DND-41 (cell line): Measurements from ENCODE around the gene LAMB4.

Experiments
- EZH2 ChIP-seq: IDR thresholded peaks from 3 replicates; pipeline ENCODE4 v1.6.1; 2012; ENCODE audit warnings: borderline replicate concordance, low read depth, mild to moderate bottlenecking, moderate library complexity, low read length, inconsistent platforms; ENCODE audit not compliant: severe bottlenecking
- TF ChIP-seq, protein P1 (sequence below): IDR thresholded peaks from 2 replicates; pipeline ENCODE4 v1.5.1; 2012; ENCODE audit warnings: borderline replicate concordance, low read length, moderate library complexity, mild to moderate bottlenecking; ENCODE audit not compliant: poor library complexity, severe bottlenecking; ENCODE audit errors: extremely low read depth

DNA sequence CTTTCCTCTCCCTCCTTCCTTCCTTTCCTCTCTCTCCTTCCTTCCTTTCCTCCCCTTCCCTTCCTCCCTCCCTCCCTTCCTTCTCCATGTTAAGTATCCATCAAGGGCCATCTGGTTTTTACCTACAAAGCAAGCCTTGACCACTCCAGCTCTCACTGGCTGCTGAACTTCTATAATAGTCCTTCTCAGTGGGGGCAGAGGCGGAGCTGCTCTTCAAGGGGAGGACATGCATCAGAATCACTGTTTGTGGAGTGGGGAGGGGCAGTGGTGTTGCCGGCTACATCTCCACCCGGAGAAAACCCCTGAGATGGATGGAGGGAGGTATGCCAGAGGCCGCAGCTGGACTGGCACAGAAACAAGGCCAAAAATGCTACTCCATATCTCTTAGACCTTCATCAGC, 153.1 kb downstream of the LAMB4 start:
- TF ChIP-seq, protein P1, sequence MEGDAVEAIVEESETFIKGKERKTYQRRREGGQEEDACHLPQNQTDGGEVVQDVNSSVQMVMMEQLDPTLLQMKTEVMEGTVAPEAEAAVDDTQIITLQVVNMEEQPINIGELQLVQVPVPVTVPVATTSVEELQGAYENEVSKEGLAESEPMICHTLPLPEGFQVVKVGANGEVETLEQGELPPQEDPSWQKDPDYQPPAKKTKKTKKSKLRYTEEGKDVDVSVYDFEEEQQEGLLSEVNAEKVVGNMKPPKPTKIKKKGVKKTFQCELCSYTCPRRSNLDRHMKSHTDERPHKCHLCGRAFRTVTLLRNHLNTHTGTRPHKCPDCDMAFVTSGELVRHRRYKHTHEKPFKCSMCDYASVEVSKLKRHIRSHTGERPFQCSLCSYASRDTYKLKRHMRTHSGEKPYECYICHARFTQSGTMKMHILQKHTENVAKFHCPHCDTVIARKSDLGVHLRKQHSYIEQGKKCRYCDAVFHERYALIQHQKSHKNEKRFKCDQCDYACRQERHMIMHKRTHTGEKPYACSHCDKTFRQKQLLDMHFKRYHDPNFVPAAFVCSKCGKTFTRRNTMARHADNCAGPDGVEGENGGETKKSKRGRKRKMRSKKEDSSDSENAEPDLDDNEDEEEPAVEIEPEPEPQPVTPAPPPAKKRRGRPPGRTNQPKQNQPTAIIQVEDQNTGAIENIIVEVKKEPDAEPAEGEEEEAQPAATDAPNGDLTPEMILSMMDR: no peak
- TF ChIP-seq EZH2: no peak
